OCI-LY7 (cell line): ENCODE data around the gene MTUS2. TPM values are rescaled to one million over a fixed set of nuclear protein-coding genes. Genes with fewer than 3 reads are reported as not detected.

Experiments used
- BruUV-seq: library from RNA; stranded (reverse); fragments of 400-500 nt; replicated peaks from 2 replicates; lab custom pipeline; 2021; lab: Mats Ljungman, UMichigan
- CTCF ChIA-PET: fragments of 300-600 bp; sonication (Branson Sonifier 250); formaldehyde crosslinking; loops from one replicate; lab custom pipeline; 2022; ENCODE audit warnings: antibody characterized with exemption; ENCODE audit not compliant: unreplicated experiment; lab: Charles Lee
- POLR2A ChIA-PET: fragments of 300-600 bp; sonication (Branson Sonifier 250); formaldehyde crosslinking; loops from one replicate; lab custom pipeline; 2022; ENCODE audit warnings: antibody characterized with exemption; lab: Charles Lee
- DNase-seq: peaks from one replicate; pipeline ENCODE4 v3.0.0-alpha.2; 2015; ENCODE audit warnings: low spot score
- H2AFZ ChIP-seq: fragments of 200-600 bp; sonication (generic), shearing (Covaris generic); 2 replicates; pipeline ENCODE4 v1.6.1; 2014; ENCODE audit warnings: mild to moderate bottlenecking, antibody characterized with exemption, low read length, moderate library complexity
- H3K27ac ChIP-seq: fragments of 200-600 bp; sonication (generic); 2 replicates; pipeline ENCODE4 v1.5.1; 2014; ENCODE audit warnings: mixed run types, low read depth, mild to moderate bottlenecking, moderate library complexity, low read length, inconsistent platforms; ENCODE audit not compliant: poor library complexity, severe bottlenecking
- H3K36me3 ChIP-seq: fragments of 200-600 bp; sonication (generic); 2 replicates; pipeline ENCODE4 v1.6.1; 2014; ENCODE audit warnings: mild to moderate bottlenecking, antibody characterized with exemption, low read length, moderate library complexity, mixed read lengths; ENCODE audit not compliant: insufficient read depth
- H3K4me1 ChIP-seq: fragments of 200-600 bp; sonication (generic); 2 replicates; pipeline ENCODE4 v1.5.1; 2014; ENCODE audit warnings: mild to moderate bottlenecking, low read length; ENCODE audit not compliant: insufficient read depth, poor library complexity, severe bottlenecking
- H3K4me2 ChIP-seq: fragments of 200-600 bp; sonication (generic); 2 replicates; pipeline ENCODE4 v1.6.1; 2014; ENCODE audit warnings: mild to moderate bottlenecking, low read length
- H3K4me3 ChIP-seq: fragments of 200-600 bp; sonication (generic); 2 replicates; pipeline ENCODE4 v1.5.1; 2014; ENCODE audit warnings: mild to moderate bottlenecking, low read depth, low read length; ENCODE audit not compliant: poor library complexity, severe bottlenecking
- H3K79me2 ChIP-seq: fragments of 200-600 bp; sonication (generic); 2 replicates; pipeline ENCODE4 v1.6.1; 2016; ENCODE audit warnings: low read depth, mild to moderate bottlenecking, low read length, moderate library complexity, mixed read lengths; ENCODE audit not compliant: insufficient read depth
- H3K9me2 ChIP-seq: fragments of 200-600 bp; sonication (generic); 2 replicates; pipeline ENCODE4 v1.6.1; 2016; ENCODE audit warnings: mild to moderate bottlenecking, low read length, mixed read lengths; ENCODE audit not compliant: insufficient read depth
- H3K9me3 ChIP-seq: fragments of 200-600 bp; sonication (generic); 2 replicates; pipeline ENCODE4 v1.6.1; 2014; ENCODE audit warnings: mild to moderate bottlenecking, mixed run types, low read length, mixed read lengths
- H4K20me1 ChIP-seq: fragments of 200-600 bp; sonication (generic); 2 replicates; pipeline ENCODE4 v1.6.1; 2014; ENCODE audit warnings: mild to moderate bottlenecking, antibody characterized with exemption, low read length, moderate library complexity, mixed read lengths; ENCODE audit not compliant: insufficient read depth
- EZH2phosphoT487 ChIP-seq: fragments of 200-600 bp; sonication (generic); IDR thresholded peaks from 2 replicates; pipeline ENCODE4 v1.6.1; 2018; ENCODE audit warnings: low read depth, borderline replicate concordance, mild to moderate bottlenecking, mixed run types, antibody characterized with exemption, low read length, moderate library complexity, mixed read lengths
- intact Hi-C: fragments of 100-400 bp; cut with micrococcal nuclease; formaldehyde crosslinking; loops from one replicate; pipeline ENCODE4 v1.10.0; 2022; ENCODE audit not compliant: unreplicated experiment
- total RNA-seq, 2 experiments: library from RNA; depleted of rRNA in 1 of 2; stranded (reverse); fragments of >200 nt in 1 of 2; shearing (Covaris generic) in 1 of 2; gene quantifications; 2 replicates each; pipeline ENCODE4 v1.2.3, GENCODE V29; 2014 to 2022
- TF ChIP-seq, protein P1 (sequence below): fragments of 200-600 bp; sonication (generic); conservative IDR thresholded peaks from 2 replicates; pipeline ENCODE4 v1.5.1; 2014; ENCODE audit warnings: mild to moderate bottlenecking, antibody characterized with exemption, low read length, moderate library complexity, mixed read lengths

The MTUS2 gene
- total RNA-seq, 2 experiments from 2014 or later: 0.16 to 9.8 TPM

- H3K9me2 ChIP-seq: no peaks in the 10 kb centered on the region
- no peak for DNase-seq
- H3K9me3 ChIP-seq: no peaks in the 10 kb centered on the region
- no TSS peak for BruUV-seq
- intact Hi-C loops: no loop called here
- H4K20me1 ChIP-seq: no peaks in the 10 kb centered on the region
- ChIA-PET POLR2A (no interaction called here), CTCF (no interaction called here)
- no peaks in the 10 kb centered on the region for H3K4me1 ChIP-seq
- H3K4me3 ChIP-seq: no peak overlapping the region
- no peak overlapping the region for H3K27ac ChIP-seq
- H3K36me3 ChIP-seq: no peaks in the 10 kb centered on the region
- TF ChIP-seq, protein P1, sequence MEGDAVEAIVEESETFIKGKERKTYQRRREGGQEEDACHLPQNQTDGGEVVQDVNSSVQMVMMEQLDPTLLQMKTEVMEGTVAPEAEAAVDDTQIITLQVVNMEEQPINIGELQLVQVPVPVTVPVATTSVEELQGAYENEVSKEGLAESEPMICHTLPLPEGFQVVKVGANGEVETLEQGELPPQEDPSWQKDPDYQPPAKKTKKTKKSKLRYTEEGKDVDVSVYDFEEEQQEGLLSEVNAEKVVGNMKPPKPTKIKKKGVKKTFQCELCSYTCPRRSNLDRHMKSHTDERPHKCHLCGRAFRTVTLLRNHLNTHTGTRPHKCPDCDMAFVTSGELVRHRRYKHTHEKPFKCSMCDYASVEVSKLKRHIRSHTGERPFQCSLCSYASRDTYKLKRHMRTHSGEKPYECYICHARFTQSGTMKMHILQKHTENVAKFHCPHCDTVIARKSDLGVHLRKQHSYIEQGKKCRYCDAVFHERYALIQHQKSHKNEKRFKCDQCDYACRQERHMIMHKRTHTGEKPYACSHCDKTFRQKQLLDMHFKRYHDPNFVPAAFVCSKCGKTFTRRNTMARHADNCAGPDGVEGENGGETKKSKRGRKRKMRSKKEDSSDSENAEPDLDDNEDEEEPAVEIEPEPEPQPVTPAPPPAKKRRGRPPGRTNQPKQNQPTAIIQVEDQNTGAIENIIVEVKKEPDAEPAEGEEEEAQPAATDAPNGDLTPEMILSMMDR: no peak
- no peak for TF ChIP-seq EZH2phosphoT487
- H3K4me2 ChIP-seq: no peak overlapping the region
- no peak overlapping the region for H2AFZ ChIP-seq
- H3K79me2 ChIP-seq: no peaks in the 10 kb centered on the region
Measured at GRCh38 chr13:29022410-29022809, 202.3 kb downstream of the MTUS2 start.

- Histone ChIP-seq H3K36me3 (no peaks in the 10 kb centered on the region), H4K20me1 (no peaks in the 10 kb centered on the region), H3K4me2 (no peak overlapping the region), H3K9me2 (no peaks in the 10 kb centered on the region), H3K79me2 (no peaks in the 10 kb centered on the region), H3K27ac (no peak overlapping the region), H3K9me3 (no peaks in the 10 kb centered on the region), H2AFZ (no peak overlapping the region), H3K4me3 (no peak overlapping the region), H3K4me1 (no peaks in the 10 kb centered on the region)
- DNase-seq: no peak
- intact Hi-C loops: no loop called here
- TF ChIP-seq, protein P1: no peak
- TF ChIP-seq EZH2phosphoT487: no peak
- no TSS peak for BruUV-seq
- POLR2A ChIA-PET: no interaction called here
- CTCF ChIA-PET: no interaction called here
Measured at GRCh38 chr13:29022968-29023367, 202.8 kb downstream of the MTUS2 start.

DNA sequence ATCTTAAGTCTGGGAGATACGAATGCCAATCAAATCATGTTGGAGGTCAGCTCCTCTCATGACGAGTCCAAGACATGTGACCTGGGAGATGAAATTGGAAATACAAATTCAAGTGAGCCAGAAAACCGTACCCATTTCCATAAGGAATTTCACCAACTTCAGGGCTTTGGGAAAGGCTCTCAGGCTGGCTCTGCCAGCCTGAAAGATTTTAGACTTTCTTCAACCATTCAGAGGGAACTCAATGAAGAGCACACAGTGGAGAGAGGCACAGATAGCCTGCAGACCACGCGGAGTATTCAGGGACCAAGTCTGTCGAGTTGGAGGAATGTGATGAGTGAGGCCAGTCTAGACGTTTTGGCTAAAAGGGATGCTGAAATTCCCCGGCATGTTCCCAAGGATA is 204.6 kb downstream of the MTUS2 start:
- H3K4me1 ChIP-seq: no peaks in the 10 kb centered on the region
- no TSS peak for BruUV-seq
- CTCF ChIA-PET: no interaction called here
- TF ChIP-seq EZH2phosphoT487: no peak
- TF ChIP-seq, protein P1: no peak
- no peak overlapping the region for H3K27ac ChIP-seq
- H2AFZ ChIP-seq: no peak overlapping the region
- no peaks in the 10 kb centered on the region for H3K79me2 ChIP-seq
- no peaks in the 10 kb centered on the region for H3K9me2 ChIP-seq
- H3K4me3 ChIP-seq: no peak overlapping the region
- DNase-seq: no peak
- H3K4me2 ChIP-seq: no peak overlapping the region
- POLR2A ChIA-PET: no interaction called here
- no peaks in the 10 kb centered on the region for H3K9me3 ChIP-seq
- H3K36me3 ChIP-seq: no peaks in the 10 kb centered on the region
- intact Hi-C loops: no loop called here
- no peaks in the 10 kb centered on the region for H4K20me1 ChIP-seq
